GM15510 (cell line): ENCODE data around the gene ZFP3.

ENCODE experiments used
- POLR2A ChIP-seq: IDR thresholded peaks from 3 replicates; pipeline ENCODE4 v1.6.1; 2011; ENCODE audit warnings: borderline replicate concordance; ENCODE audit not compliant: insufficient read length; ENCODE audit errors: extremely low read depth

The ZFP3 gene

DNA sequence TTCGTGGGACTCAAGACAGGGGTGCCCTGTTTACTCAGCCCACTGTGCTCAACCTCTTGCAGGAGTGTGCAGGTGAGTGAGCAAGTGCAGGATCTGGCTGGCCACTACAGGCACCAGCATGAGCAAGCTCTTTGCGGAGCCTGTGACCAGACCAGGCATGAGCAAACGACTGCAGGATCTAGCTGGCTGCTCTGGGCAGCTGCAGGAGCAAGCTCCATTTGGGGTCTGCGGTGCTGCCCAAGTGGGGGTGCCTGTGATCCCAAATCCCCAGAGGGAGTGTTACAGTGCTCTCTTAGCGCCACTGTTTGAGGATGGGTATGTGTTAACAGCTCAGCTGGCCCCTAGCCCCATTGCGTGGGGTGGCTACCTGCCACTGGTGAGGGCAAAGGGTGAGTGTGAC lies 40.0 kb downstream of the ZFP3 start:
- no peak for TF ChIP-seq POLR2A

GRCh38 chr17:5120036-5120435 lies 41.8 kb downstream of the ZFP3 start:
- TF ChIP-seq POLR2A: no peak

- TF ChIP-seq POLR2A: no peak
Measured at GRCh38 chr17:5121186-5121841, 43.0 kb downstream of the ZFP3 start.

GRCh38 chr17:5122586-5123342 lies 44.5 kb downstream of the ZFP3 start:
- TF ChIP-seq POLR2A: no peak

DNA sequence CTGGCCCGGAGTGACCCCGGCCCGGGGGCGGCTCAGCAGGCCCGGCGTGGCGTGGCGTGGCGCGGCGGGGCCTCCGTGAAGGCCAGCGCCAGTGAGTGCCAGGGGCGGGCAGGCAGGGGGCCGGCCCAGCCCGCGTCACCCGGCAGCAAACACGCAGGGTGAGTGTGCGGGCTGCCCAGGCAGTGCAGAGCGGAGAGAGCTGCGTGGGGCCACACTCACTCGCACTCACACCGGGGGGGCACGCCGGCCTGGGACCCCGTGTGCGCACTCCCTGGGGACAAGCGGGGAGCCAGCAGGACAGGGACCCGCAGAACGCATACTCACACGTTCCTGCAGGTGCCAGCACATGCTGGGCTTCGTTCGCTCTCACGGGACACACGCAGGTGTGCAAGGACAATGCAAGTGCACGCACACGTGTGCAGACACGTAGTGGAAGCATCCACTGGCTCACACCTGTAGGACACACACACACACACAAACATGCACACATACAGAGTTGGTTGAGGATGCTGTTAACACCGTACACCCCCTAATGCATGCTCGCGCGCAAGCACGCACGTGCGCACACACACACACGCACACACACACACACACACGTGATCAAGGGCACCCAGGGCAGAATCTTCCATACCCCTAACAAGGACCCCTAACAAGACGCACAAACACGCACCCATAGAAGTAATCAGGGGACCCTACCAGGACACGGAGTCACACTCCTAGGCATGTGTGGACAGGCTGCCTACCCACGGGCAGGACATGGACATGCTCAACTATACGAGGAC lies 45.3 kb downstream of the ZFP3 start:
- TF ChIP-seq POLR2A: no peak

DNA sequence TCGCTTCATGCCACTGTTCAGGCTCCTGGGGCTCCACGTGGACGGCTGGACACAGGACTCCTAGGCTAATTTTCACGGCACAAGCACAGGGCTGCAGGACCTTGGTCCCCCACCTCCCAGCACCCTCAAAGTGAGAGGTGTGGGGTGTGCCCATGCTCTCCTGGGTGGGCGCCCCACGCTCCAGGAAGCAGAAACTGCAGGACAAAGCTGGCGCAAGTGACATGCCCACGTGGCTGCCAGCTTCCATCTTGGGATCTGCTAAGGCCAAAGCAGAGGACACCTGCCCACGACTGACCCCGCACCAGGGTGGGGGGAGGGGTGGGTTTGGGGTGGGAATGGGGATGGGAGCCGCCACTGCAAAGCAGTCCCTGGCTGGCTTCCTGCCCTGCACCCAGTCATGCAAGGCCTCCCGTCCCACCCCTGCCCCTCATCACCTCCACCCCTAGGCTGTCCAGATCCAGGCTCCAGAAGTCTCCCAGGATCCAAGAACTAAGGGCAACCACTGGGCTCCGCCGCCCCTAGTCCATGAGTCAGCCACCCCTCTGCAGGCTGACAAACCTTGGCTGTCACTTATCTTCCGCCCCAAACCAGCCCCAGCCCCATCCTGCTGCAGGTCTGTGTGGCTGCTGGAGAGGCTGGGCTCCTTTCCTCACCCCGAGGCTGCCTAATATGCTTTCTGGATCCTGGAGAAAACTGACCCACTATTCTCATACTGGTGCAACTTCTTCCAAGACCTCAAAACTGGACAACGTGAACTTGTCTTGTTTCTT lies 48.6 kb downstream of the ZFP3 start:
- no peak for TF ChIP-seq POLR2A

DNA sequence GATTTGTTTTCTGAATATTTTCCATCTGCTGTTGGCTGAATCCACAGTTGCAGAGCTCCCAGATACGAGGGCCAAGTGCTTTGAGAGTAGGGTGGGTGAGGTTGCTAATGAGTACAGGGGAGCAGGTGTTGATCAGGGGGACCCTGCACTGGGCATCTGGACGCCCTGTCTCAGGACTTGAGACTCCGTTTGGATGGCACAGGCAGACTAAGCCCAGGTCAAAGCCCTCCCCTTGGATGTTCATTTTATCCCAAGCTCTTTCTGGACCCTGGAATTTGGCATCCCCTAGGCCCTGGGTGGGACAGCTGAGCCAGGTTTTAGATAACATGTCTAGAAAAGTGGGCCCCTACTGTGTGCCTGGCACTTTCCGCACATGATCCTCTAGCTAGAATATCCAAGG lies 49.6 kb downstream of the ZFP3 start:
- TF ChIP-seq POLR2A: no peak

- TF ChIP-seq POLR2A: no peak
Measured at GRCh38 chr17:5128905-5129535, 50.8 kb downstream of the ZFP3 start.

DNA sequence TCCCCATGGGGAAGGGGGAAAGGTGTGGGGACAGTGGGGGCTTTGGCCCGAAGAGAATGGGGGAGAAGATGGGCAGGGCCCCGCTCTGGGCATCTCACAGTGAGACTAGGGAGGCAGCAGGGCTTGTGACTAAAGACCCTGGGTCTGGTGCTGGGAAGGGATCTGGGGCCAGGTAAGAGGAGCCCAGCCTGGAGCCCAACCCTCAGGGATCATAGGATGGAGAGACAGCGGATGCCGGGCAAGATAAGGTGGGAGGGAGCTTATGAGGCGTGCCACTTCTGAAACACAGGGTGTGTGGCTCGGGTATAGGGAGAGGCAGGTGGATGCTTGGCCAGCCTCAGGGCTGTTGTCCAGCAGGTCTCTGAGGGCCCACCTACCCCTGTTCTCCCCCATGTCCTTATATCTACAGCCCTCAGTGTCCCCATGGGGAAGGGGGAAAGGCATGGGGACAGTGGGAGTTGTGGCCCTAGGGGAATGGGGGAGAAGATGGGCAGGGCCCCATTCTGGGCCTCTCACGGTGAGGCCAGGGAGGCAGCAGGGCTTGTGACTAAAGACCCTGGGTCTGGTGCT lies 53.0 kb downstream of the ZFP3 start:
- TF ChIP-seq POLR2A: no peak

DNA sequence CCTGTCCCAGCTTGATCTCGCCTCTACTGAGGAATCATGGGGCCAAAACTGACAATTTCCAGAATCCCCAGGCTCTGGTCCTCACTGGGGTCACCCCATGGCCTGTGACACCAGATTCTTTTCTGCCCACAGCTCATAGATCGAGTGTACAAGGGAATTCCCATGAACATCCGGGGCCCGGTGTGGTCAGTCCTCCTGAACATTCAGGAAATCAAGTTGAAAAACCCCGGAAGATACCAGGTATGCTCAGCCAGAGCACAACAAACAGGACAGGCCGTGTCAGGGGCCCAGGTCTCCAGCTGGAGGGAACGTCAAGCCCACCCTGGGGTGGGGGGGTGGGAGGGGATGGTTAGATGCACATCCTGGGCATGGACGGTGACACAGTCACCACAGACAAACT lies 55.0 kb downstream of the ZFP3 start:
- TF ChIP-seq POLR2A: no peak

- TF ChIP-seq POLR2A: no peak
Measured at GRCh38 chr17:5135726-5136579, 57.7 kb downstream of the ZFP3 start.

- TF ChIP-seq POLR2A: no peak
Measured at GRCh38 chr17:5138616-5139457, 60.6 kb downstream of the ZFP3 start.
